HEK293 (cell line): ENCODE results near the gene SYNDIG1.

Source experiments
- CTCF ChIA-PET: fragments of 350-600 bp; formaldehyde crosslinking; extraction: SDS; loops from one replicate; lab custom pipeline; 2021; ENCODE audit warnings: antibody characterized with exemption; lab: Yijun Ruan, JAX
- POLR2A ChIA-PET: fragments of 300-600 bp; formaldehyde crosslinking; extraction: SDS; loops from one replicate; lab custom pipeline; 2020; ENCODE audit warnings: antibody characterized with exemption, inconsistent platforms; lab: Yijun Ruan, JAX
- H3K27ac ChIP-seq: fragments of 200-500 bp; sonication (Bioruptor generic); 2 replicates; pipeline ENCODE4 v1.5.1; 2014; ENCODE audit warnings: low read depth, low read length, control low read depth, inconsistent platforms; ENCODE audit errors: extremely low read depth
- H3K36me3 ChIP-seq, 2 experiments: fragments of 200-500 bp in 1 of 2; sonication (Bioruptor generic) in 1 of 2; 1 replicate in 1 of 2; 2 replicates in 1 of 2; pipeline ENCODE4 v1.5.1; 2014 to 2017; ENCODE audit warnings: inconsistent platforms in 2 of 2, low read length in 2 of 2; ENCODE audit not compliant: control insufficient read depth in 2 of 2, insufficient read depth in 1 of 2
- H3K4me1 ChIP-seq: fragments of 200-500 bp; sonication (Bioruptor generic); 2 replicates; pipeline ENCODE4 v1.5.1; 2014; ENCODE audit warnings: mild to moderate bottlenecking, low read length, inconsistent platforms; ENCODE audit not compliant: control insufficient read depth, insufficient read depth
- H3K4me3 ChIP-seq: 2 replicates; pipeline ENCODE4 v1.5.1; 2011; ENCODE audit warnings: low read depth, mild to moderate bottlenecking, control low read depth, low read length, moderate library complexity
- H3K9me3 ChIP-seq: fragments of 200-500 bp; sonication (Bioruptor generic); 2 replicates; pipeline ENCODE4 v1.5.1; 2014; ENCODE audit warnings: low read depth, low read length, inconsistent platforms; ENCODE audit not compliant: control insufficient read depth, insufficient read depth
- GFI1B ChIP-seq: fragments of 450-650 bp; formaldehyde crosslinking; IDR thresholded peaks from 2 replicates; pipeline ENCODE4 v1.5.1; 2016; ENCODE audit warnings: missing biosample characterization, missing genetic modification characterization
- GLI2 ChIP-seq: fragments of 450-650 bp; formaldehyde crosslinking; IDR thresholded peaks from 2 replicates; pipeline ENCODE4; 2017; ENCODE audit warnings: missing biosample characterization, missing genetic modification characterization, low read depth, borderline replicate concordance
- KLF7 ChIP-seq: fragments of 450-650 bp; formaldehyde crosslinking; IDR thresholded peaks from 2 replicates; pipeline ENCODE4 v1.5.1; 2016; ENCODE audit warnings: missing biosample characterization, missing genetic modification characterization, borderline replicate concordance
- PRDM1 ChIP-seq: fragments of 450-650 bp; formaldehyde crosslinking; IDR thresholded peaks from 2 replicates; pipeline ENCODE4; 2016; ENCODE audit warnings: missing biosample characterization, missing genetic modification characterization
- ZBTB20 ChIP-seq: fragments of 450-650 bp; formaldehyde crosslinking; IDR thresholded peaks from 2 replicates; pipeline ENCODE4 v1.5.1; 2016; ENCODE audit warnings: missing biosample characterization, missing genetic modification characterization
- ZBTB8A ChIP-seq: fragments of 450-650 bp; formaldehyde crosslinking; IDR thresholded peaks from 2 replicates; pipeline ENCODE4 v1.5.1; 2016; ENCODE audit warnings: missing biosample characterization, missing genetic modification characterization
- ZIC2 ChIP-seq: fragments of 450-650 bp; formaldehyde crosslinking; IDR thresholded peaks from 2 replicates; pipeline ENCODE4 v1.5.1; 2016; ENCODE audit warnings: missing biosample characterization, missing genetic modification characterization
- ZNF132 ChIP-seq: fragments of 450-650 bp; formaldehyde crosslinking; IDR thresholded peaks from 2 replicates; pipeline ENCODE4 v1.5.1; 2017; ENCODE audit warnings: missing biosample characterization, missing genetic modification characterization, borderline replicate concordance
- ZNF133 ChIP-seq: fragments of 450-650 bp; formaldehyde crosslinking; IDR thresholded peaks from 2 replicates; pipeline ENCODE4 v1.5.1; 2016; ENCODE audit warnings: missing biosample characterization, missing genetic modification characterization
- ZNF202 ChIP-seq: fragments of 450-650 bp; formaldehyde crosslinking; IDR thresholded peaks from 2 replicates; pipeline ENCODE4 v1.5.1; 2016; ENCODE audit warnings: missing biosample characterization, missing genetic modification characterization, borderline replicate concordance
- ZNF292 ChIP-seq: fragments of 450-650 bp; formaldehyde crosslinking; IDR thresholded peaks from 2 replicates; pipeline ENCODE4 v1.5.1; 2016; ENCODE audit warnings: low read depth, missing biosample characterization, missing genetic modification characterization, borderline replicate concordance
- ZNF394 ChIP-seq: fragments of 450-650 bp; formaldehyde crosslinking; IDR thresholded peaks from 2 replicates; pipeline ENCODE4 v1.5.1; 2016; ENCODE audit warnings: missing biosample characterization, missing genetic modification characterization, mild to moderate bottlenecking, moderate library complexity, borderline replicate concordance
- ZNF521 ChIP-seq: fragments of 450-650 bp; formaldehyde crosslinking; IDR thresholded peaks from 2 replicates; pipeline ENCODE4 v1.5.1; 2017; ENCODE audit warnings: missing biosample characterization, mild to moderate bottlenecking, missing genetic modification characterization
- ZNF555 ChIP-seq: fragments of 450-650 bp; formaldehyde crosslinking; conservative IDR thresholded peaks from 2 replicates; pipeline ENCODE4 v1.5.1; 2017; ENCODE audit warnings: missing biosample characterization, mild to moderate bottlenecking, missing genetic modification characterization, inconsistent platforms
- ZNF558 ChIP-seq: fragments of 450-650 bp; formaldehyde crosslinking; IDR thresholded peaks from 2 replicates; pipeline ENCODE4 v1.5.1; 2016; ENCODE audit warnings: missing biosample characterization, missing genetic modification characterization
- ZNF658 ChIP-seq: fragments of 450-650 bp; formaldehyde crosslinking; IDR thresholded peaks from 2 replicates; pipeline ENCODE4; 2016; ENCODE audit warnings: missing biosample characterization, missing genetic modification characterization
- ZNF670 ChIP-seq: fragments of 450-650 bp; formaldehyde crosslinking; IDR thresholded peaks from 2 replicates; pipeline ENCODE4 v1.5.1; 2016; ENCODE audit warnings: missing biosample characterization, missing genetic modification characterization, low read depth
- ZNF677 ChIP-seq: fragments of 450-650 bp; IDR thresholded peaks from 2 replicates; pipeline ENCODE4 v1.5.0; 2018; ENCODE audit warnings: missing biosample characterization, mild to moderate bottlenecking, missing genetic modification characterization, moderate library complexity
- ZNF701 ChIP-seq: fragments of 450-650 bp; formaldehyde crosslinking; IDR thresholded peaks from 2 replicates; pipeline ENCODE4 v1.5.1; 2016; ENCODE audit warnings: missing biosample characterization, missing genetic modification characterization
- ZNF76 ChIP-seq: fragments of 450-650 bp; formaldehyde crosslinking; IDR thresholded peaks from 2 replicates; pipeline ENCODE4; 2016; ENCODE audit warnings: low read depth, missing biosample characterization, missing genetic modification characterization, borderline replicate concordance
- ZNF785 ChIP-seq: fragments of 450-650 bp; formaldehyde crosslinking; IDR thresholded peaks from 2 replicates; pipeline ENCODE4 v1.5.1; 2016; ENCODE audit warnings: missing biosample characterization, missing genetic modification characterization
- ZNF791 ChIP-seq: fragments of 450-650 bp; formaldehyde crosslinking; IDR thresholded peaks from 2 replicates; pipeline ENCODE4 v1.5.1; 2016; ENCODE audit warnings: missing biosample characterization, missing genetic modification characterization
- ZNF843 ChIP-seq: fragments of 450-650 bp; formaldehyde crosslinking; IDR thresholded peaks from 2 replicates; pipeline ENCODE4 v1.5.1; 2016; ENCODE audit warnings: missing biosample characterization, missing genetic modification characterization
- TF ChIP-seq, protein P1 (sequence below): IDR thresholded peaks from 2 replicates; pipeline ENCODE4 v1.6.1; 2011; ENCODE audit warnings: mild to moderate bottlenecking, low read depth, low read length, borderline replicate concordance
- TF ChIP-seq, protein P2 (sequence below): fragments of 450-650 bp; IDR thresholded peaks from 2 replicates; pipeline ENCODE4 v1.5.1; 2018; ENCODE audit warnings: missing biosample characterization, mild to moderate bottlenecking, missing genetic modification characterization
- TF ChIP-seq, protein P3 (sequence below): fragments of 450-650 bp; formaldehyde crosslinking; IDR thresholded peaks from 2 replicates; pipeline ENCODE4 v1.5.1; 2017; ENCODE audit warnings: missing biosample characterization, mild to moderate bottlenecking, missing genetic modification characterization, moderate library complexity
- TF ChIP-seq, protein P4 (sequence below): fragments of 450-650 bp; formaldehyde crosslinking; IDR thresholded peaks from 2 replicates; pipeline ENCODE4 v1.5.1; 2016; ENCODE audit warnings: missing biosample characterization, missing genetic modification characterization, low read depth
- TF ChIP-seq, protein P5 (sequence below): fragments of 450-650 bp; formaldehyde crosslinking; IDR thresholded peaks from 2 replicates; pipeline ENCODE4 v1.5.1; 2017; ENCODE audit warnings: missing biosample characterization, missing genetic modification characterization

Gene SYNDIG1

DNA sequence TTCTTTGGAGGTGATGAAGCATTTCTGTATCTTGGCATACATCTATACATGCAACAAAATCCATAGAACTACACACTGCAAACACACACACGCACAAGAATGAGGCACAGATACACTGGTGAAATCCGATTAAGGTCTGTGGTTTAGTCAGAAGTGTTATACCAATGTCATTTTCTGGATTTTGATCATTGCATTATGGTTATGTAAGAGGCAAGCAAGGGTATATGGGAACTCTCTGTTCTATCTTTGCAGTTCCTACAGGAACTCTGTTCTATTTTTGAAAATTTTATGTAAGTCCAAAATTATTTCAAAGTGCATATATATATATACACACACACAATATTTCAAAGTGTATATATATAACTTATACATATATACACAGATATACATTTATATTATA lies 101.7 kb downstream of the SYNDIG1 start:
- H3K4me3 ChIP-seq: no peak overlapping the region
- no peaks in the 10 kb centered on the region for H3K36me3 ChIP-seq
- H3K27ac ChIP-seq: no peak overlapping the region
- ChIA-PET CTCF (no interaction called here), POLR2A (no interaction called here)
- H3K4me1 ChIP-seq: no peaks in the 10 kb centered on the region
- TF ChIP-seq ZNF658 (tag by site-specific recombination): no peak
- TF ChIP-seq, protein P1, sequence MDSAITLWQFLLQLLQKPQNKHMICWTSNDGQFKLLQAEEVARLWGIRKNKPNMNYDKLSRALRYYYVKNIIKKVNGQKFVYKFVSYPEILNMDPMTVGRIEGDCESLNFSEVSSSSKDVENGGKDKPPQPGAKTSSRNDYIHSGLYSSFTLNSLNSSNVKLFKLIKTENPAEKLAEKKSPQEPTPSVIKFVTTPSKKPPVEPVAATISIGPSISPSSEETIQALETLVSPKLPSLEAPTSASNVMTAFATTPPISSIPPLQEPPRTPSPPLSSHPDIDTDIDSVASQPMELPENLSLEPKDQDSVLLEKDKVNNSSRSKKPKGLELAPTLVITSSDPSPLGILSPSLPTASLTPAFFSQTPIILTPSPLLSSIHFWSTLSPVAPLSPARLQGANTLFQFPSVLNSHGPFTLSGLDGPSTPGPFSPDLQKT: no peak
- no peak for TF ChIP-seq PRDM1 (tag by site-specific recombination)
- no peak for TF ChIP-seq ZNF785 (tag by site-specific recombination)
- TF ChIP-seq ZNF677 (tag by site-specific recombination): no peak
- TF ChIP-seq ZNF701: no peak
- TF ChIP-seq GLI2 (tag by site-specific recombination): no peak
- TF ChIP-seq ZBTB20 (tag by site-specific recombination): no peak
- TF ChIP-seq ZNF394 (tag by site-specific recombination): no peak
- TF ChIP-seq, protein P2, sequence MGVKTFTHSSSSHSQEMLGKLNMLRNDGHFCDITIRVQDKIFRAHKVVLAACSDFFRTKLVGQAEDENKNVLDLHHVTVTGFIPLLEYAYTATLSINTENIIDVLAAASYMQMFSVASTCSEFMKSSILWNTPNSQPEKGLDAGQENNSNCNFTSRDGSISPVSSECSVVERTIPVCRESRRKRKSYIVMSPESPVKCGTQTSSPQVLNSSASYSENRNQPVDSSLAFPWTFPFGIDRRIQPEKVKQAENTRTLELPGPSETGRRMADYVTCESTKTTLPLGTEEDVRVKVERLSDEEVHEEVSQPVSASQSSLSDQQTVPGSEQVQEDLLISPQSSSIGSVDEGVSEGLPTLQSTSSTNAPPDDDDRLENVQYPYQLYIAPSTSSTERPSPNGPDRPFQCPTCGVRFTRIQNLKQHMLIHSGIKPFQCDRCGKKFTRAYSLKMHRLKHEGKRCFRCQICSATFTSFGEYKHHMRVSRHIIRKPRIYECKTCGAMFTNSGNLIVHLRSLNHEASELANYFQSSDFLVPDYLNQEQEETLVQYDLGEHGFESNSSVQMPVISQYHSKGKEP (tag by site-specific recombination): no peak
- TF ChIP-seq ZNF670 (tag by site-specific recombination): no peak
- no peak for TF ChIP-seq ZNF202
- no peak for TF ChIP-seq ZNF133
- TF ChIP-seq ZNF132 (tag by site-specific recombination): no peak
- no peak for TF ChIP-seq ZBTB8A
- no peak for TF ChIP-seq ZNF843 (tag by site-specific recombination)
- TF ChIP-seq, protein P3, sequence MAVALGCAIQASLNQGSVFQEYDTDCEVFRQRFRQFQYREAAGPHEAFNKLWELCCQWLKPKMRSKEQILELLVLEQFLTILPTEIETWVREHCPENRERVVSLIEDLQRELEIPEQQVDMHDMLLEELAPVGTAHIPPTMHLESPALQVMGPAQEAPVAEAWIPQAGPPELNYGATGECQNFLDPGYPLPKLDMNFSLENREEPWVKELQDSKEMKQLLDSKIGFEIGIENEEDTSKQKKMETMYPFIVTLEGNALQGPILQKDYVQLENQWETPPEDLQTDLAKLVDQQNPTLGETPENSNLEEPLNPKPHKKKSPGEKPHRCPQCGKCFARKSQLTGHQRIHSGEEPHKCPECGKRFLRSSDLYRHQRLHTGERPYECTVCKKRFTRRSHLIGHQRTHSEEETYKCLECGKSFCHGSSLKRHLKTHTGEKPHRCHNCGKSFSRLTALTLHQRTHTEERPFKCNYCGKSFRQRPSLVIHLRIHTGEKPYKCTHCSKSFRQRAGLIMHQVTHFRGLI (tag by site-specific recombination): no peak
- no peak for TF ChIP-seq ZNF521 (tag by site-specific recombination)
- TF ChIP-seq, all 188 proteins: peak for 0
- no peaks in the 10 kb centered on the region for H3K9me3 ChIP-seq

DNA sequence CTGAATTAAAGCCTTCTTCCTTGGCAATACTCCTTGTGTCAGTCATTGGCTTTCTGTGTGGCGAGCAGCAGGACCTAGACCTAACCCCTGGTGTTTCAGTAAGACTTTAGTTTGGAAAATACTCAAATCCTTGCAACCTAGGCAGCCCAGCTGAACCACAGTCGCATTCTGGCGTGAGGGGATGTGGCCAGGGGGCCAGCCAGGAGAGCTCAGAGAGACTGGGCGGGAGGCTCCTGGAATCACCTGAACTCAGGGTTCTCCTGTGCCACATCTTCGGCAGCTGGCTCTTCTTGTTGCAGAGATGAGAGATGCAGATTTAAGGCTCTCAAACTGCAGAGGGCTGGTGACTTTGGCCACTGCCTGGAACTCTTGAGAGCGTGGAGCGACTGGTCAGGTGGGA lies 102.7 kb downstream of the SYNDIG1 start:
- no peak for TF ChIP-seq ZNF843 (tag by site-specific recombination)
- no peak for TF ChIP-seq GFI1B (tag by site-specific recombination)
- TF ChIP-seq, protein P4, sequence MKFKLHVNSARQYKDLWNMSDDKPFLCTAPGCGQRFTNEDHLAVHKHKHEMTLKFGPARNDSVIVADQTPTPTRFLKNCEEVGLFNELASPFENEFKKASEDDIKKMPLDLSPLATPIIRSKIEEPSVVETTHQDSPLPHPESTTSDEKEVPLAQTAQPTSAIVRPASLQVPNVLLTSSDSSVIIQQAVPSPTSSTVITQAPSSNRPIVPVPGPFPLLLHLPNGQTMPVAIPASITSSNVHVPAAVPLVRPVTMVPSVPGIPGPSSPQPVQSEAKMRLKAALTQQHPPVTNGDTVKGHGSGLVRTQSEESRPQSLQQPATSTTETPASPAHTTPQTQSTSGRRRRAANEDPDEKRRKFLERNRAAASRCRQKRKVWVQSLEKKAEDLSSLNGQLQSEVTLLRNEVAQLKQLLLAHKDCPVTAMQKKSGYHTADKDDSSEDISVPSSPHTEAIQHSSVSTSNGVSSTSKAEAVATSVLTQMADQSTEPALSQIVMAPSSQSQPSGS (tag by site-specific recombination): no peak
- TF ChIP-seq ZNF555 (tag by site-specific recombination): no peak
- no peak for TF ChIP-seq KLF7 (tag by site-specific recombination)
- TF ChIP-seq ZNF791 (tag by site-specific recombination): no peak
- no peak for TF ChIP-seq ZNF76
- TF ChIP-seq ZNF558 (tag by site-specific recombination): no peak
- TF ChIP-seq ZNF292 (tag by site-specific recombination): no peak
- TF ChIP-seq, protein P5, sequence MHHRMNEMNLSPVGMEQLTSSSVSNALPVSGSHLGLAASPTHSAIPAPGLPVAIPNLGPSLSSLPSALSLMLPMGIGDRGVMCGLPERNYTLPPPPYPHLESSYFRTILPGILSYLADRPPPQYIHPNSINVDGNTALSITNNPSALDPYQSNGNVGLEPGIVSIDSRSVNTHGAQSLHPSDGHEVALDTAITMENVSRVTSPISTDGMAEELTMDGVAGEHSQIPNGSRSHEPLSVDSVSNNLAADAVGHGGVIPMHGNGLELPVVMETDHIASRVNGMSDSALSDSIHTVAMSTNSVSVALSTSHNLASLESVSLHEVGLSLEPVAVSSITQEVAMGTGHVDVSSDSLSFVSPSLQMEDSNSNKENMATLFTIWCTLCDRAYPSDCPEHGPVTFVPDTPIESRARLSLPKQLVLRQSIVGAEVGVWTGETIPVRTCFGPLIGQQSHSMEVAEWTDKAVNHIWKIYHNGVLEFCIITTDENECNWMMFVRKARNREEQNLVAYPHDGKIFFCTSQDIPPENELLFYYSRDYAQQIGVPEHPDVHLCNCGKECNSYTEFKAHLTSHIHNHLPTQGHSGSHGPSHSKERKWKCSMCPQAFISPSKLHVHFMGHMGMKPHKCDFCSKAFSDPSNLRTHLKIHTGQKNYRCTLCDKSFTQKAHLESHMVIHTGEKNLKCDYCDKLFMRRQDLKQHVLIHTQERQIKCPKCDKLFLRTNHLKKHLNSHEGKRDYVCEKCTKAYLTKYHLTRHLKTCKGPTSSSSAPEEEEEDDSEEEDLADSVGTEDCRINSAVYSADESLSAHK: no peak
- TF ChIP-seq ZIC2: no peak
- CTCF ChIA-PET: interaction anchor here (0.6 kb wide), 1 partner anchor 48 kb away, joined by 3 read pairs; no protein-coding TSS in a partner anchor

More for the DNA sequence above, 102.7 kb downstream of the SYNDIG1 start:
- Histone ChIP-seq H3K4me1 (no peaks in the 10 kb centered on the region), H3K27ac (no peak overlapping the region), H3K36me3 (no peaks in the 10 kb centered on the region), H3K4me3 (no peak overlapping the region), H3K9me3 (no peaks in the 10 kb centered on the region)
- POLR2A ChIA-PET: no interaction called here
